Lower leg skin (tissue), 3 donors: Measurements from ENCODE around the gene RPL37.

Experiments used
- CTCF ChIP-seq, 3 donors: fragments of 450-650 bp; IDR thresholded peaks; one replicate each; pipeline ENCODE4 v1.5.1; 2016; ENCODE audit warnings: antibody characterized with exemption in 3 of 3, mild to moderate bottlenecking in 3 of 3, moderate library complexity in 2 of 3
- POLR2A ChIP-seq, 2 donors: fragments of 450-650 bp; IDR thresholded peaks; one replicate each; pipeline ENCODE4 v1.6.1; 2016 to 2017; ENCODE audit warnings: antibody characterized with exemption in 2 of 2, mild to moderate bottlenecking in 1 of 2, moderate library complexity in 1 of 2

GRCh38 chr5:40827188-40827977 is 7.6 kb downstream of the RPL37 start:
- TF ChIP-seq CTCF (IDR thresholded peaks at IDR 0.05) (no peak), POLR2A (IDR thresholded peaks at IDR 0.05) (no peak)
